ENCODE data around the gene KRT76.

The KRT76 gene

GRCh38 chr12:52813203-52813819 is 36.2 kb upstream of the KRT76 start:
- no peak for DNase-seq

DNA sequence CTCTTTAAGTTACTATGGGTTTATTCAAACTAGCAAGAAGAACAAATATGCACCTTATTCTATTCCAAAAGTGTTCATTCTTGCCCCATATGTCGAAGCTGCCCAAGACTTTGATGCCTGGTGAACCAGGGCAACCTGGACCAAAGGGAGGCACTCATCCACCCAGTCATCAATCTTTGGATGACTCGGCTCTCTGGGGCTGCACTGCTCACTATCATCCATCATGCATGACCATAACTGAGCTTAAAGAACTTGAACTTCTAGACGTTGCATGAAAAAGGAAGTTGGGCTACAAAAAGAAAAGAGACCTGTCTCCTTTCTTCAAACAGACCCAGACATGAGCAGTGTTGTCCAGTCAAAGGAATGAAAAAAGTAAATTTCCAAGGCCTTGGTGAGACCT is 35.6 kb upstream of the KRT76 start:
- no peak for DNase-seq

DNA sequence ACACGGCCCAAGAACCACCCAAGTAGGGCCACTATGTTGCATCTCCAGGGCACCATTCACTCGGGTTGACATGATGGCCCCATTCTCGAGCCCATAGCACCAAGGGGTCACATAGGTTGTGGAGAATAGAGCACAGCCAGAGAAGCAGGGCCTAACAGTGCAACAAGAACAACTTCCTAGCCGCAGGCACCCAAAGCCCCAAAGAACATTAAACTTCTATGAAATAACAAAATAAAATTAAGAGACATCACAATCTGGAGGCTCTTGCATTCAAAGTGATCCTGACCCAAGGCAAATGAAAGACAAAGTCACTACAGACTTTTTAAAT is 34.9 kb upstream of the KRT76 start:
- no peak for DNase-seq

DNA sequence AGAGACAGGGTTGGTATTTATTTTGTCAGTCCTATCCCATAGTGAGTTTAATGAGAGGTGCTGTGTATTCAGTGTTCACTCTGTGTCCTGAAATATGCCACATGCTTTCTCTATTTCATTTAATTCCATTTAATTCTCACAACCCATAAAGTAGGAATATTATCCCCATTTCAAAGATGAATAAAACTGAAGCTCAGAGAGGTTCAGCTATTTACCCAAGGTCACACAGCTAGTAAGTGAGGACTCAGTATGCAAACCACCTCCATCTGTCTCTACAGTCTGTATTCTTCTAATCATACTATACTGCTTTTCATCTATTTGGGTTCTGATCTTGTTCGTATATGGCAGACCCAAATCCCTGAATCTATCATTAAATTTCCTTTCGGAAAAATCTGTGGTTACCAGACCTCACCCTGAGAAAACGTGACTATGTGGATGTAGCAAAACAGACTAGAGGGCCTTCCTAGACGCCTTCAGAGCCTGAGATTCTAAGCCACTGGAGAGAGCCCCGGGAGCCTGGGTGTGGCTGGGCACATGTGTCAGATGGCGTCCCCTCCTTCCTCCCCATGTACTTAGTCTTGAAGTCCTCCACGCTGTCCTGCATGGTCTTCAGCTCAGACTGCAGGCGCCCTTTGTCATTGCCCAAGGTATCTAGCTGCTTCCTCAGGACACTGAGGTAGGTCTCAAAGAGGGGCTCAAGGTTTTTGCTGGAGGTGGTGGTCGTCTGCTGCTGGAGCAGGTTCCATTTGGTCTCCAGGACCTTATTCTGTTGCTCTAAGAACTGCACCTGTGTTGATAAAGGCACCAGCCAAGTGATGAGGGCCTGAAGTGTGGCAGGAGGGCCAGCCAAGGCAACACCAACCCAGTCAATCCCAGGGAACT is 34.3 kb upstream of the KRT76 start:
- DNase-seq, result no peak

DNA sequence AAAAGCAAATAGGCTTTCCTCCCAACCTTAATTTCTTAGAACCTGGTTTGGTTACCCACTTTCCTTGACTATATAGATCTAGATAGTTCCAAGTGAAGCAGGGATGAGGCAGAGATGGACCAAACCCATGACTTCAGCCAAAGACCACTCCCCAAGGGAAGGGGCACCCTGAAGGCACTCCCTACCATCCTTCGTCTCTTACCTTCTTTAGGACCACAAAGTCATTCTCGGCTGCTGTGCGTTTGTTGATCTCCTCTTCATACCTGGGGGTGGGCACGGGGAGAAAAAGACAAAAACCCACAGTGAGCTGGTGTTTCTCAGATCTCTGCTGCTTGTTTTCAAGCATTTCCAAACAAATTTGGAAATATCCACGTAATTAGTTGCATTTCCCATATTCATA is 33.4 kb upstream of the KRT76 start:
- DNase-seq, result no peak

- DNase-seq, result no peak
These were observed 32.0 kb upstream of the KRT76 start for GRCh38 chr12:52809166-52809565.

- no peak for DNase-seq
These were observed 31.5 kb upstream of the KRT76 start for GRCh38 chr12:52808573-52809160.

DNA sequence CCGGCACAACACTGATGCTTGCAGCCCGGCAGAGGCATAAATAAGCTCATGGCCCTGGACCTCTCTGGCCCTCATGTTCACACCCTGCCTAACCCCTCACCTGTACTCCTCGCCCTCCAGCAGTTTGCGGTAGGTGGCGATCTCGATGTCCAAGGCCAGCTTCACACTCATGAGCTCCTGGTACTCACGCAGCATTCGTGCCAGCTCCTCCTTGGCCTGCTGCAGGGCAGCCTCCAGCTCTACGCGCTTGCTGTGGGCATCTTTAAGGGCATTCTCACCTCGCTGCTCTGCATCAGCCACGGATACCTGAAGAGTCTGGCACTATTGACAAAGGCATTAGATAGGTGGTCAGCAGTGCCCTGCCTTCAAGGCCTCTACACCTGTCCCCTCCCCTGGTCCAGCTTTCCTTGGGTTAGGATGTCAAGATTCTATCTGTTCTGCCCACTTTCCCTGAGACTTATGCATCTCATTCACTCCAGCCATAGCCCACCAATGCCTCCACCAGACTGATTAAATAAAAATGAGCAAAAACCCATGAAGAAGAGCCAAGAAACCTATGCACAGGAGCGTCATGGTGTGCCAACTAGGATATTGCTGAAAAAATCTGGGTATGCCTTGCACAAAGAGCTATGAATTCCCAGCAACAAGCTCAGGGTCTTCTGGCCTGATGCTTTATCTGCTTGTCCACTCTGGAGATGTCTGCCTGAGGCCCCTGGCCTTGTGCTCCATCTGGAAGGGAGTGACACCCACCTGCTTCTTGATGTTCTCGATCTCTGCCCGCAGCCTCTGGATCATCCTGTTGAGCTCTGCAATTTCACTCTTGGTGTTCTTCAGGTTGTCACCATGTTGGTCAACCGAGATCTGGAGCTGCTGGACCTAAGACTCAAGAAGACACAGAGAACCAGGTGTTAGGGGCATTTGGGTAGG is 30.7 kb upstream of the KRT76 start:
- DNase-seq, result no peak

DNA sequence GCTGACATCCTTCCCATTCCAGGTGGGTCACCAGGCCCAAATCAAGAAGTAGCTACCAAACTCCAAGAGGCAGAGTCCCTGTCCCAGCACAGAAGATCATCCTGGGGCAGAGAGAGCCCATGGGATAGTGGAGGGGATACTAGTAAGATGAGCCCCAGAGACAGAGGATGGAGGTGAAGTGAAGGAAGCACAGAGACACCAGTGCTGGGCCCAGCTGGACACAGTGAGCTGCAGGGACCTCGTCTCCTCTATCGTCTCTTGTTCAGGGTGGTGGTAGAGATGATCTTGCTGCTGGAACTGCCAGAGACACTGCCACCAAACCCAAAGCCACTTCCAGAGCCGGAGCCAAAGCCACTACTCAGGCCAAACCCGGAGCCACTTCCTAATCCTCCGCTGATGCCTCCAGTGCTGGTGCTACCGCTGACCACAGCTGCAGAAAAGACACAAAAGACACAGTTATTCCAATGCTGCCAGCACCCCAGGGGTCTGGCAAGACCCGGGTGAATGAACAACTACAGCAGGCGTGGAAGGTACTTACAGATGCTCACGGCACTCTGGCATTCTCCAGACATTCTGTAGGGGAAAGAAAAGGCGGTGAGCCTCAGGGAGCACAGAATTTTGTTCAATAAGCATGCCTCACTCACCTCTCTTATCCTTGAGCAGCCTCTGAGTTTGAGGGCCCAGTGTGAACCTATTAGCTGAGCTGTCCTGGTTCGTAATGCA is 29.8 kb upstream of the KRT76 start:
- DNase-seq, result no peak

DNA sequence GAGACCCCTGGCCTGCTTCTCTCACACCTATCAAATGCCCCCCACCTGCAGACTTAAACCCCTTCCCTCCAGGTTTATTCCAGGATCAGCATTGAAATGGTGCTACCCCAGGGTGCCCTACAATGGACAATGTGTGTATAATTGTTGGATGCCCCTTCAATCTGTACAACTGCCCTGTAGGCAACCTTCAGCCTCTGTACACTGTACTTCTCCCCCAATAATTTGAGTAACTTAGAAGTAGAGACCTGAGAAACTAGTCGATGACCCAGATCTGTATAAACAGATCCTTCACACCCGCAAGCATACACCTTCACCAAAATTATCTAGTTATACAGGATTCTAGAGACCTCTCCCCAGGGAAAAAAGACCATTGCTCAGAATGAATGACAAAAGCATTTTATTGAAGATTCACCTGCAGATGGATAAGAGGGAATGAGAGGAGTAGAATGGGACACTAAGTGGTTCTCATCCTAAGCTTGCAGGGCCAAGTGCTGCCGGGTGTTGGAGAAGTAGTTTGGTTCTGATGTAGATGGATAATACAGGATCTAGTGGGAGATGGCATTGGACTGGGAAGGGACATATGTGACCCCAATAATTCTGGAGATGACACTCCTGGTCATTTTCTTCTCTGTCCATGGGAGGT is 29.1 kb upstream of the KRT76 start:
- no peak for DNase-seq

DNA sequence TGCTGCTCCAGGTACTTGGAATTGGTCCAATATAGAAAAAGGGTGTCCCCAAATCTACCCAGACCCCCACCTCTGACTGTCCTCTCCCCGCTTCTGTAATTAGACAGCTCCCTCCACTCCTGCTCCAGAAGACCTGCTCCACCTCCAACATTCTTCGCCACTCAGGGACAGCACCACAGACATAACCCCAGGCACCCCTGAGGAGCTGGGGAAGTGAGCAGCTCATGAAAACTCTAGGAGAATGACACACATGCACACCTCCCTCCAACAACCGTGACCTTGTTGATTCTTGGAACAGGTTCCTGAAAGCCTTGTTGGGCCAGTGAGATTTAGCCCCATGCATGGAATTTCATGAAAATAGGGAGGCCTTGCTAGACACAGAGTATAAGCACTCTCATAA is 28.6 kb upstream of the KRT76 start:
- no peak for DNase-seq

DNA sequence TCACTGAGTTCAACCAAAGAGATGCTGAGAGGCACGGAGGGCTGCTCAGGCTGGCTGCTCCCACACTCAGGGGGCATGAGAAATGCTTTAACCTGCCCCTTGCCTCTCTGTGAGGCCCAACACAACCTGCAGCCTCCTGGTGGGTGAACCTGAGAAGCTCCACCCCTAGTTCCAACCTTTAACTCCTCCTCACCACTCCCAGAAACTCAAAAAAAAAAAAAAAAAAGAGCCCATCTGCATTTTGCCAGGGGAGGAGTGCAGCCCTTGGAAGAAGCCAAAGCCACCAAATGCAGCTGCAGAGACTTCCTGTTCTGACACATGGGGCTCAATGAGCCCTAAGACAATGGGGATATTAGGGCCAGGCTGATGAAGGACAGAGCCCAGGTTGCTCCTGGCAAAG is 27.9 kb upstream of the KRT76 start:
- no peak for DNase-seq

DNA sequence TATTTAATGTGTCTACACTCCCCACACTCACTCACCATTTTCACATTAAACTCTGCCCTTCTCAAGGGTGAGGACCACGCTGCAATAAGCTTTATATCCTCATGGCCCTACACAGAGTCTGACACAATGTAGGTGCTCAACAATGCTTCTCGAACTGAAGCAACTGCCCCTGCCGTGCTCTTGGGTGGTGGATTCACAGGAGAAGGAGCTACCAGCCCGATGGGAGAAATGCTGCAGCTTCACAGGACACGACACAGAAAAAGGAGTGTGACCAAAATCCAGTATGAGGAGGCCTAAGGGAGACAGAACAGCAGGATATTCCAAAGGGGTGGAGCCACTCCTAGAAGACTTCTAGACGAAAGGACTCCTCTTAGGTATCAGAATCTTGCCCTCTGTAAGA is 25.3 kb upstream of the KRT76 start:
- DNase-seq, result no peak

GRCh38 chr12:52801773-52802172 is 24.6 kb upstream of the KRT76 start:
- no peak for DNase-seq

DNA sequence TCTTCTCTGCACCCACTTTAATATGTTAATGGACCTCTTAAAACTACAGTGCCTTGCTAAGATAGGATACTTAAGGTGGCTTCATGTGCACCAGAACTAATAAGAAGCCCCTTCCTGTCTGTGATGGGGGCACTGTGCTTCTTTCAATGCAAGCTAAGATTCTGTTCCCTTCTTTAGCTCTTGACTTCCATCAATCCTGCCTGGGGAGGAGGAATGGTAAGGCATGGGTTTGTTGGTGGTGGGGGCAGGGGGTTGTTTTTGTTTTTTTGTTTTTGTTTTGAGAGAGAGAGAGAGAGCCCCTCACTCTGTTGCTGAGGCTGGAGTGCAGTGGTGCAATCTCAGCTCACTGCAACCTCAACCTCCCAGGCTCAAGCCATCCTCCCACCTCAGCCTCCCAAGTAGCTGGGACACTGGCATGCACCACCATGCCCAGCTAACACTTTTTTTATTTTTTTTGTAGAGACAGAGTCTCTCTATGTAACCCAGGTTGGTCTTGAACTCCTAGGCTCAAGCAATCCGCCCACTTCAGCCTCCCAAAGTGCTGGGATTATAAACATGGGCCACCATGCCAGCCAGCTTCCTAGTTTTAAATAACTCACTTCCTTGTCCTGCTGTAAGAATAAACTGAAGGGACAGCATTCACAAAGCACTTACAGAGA is 23.2 kb upstream of the KRT76 start:
- DNase-seq, result no peak

DNA sequence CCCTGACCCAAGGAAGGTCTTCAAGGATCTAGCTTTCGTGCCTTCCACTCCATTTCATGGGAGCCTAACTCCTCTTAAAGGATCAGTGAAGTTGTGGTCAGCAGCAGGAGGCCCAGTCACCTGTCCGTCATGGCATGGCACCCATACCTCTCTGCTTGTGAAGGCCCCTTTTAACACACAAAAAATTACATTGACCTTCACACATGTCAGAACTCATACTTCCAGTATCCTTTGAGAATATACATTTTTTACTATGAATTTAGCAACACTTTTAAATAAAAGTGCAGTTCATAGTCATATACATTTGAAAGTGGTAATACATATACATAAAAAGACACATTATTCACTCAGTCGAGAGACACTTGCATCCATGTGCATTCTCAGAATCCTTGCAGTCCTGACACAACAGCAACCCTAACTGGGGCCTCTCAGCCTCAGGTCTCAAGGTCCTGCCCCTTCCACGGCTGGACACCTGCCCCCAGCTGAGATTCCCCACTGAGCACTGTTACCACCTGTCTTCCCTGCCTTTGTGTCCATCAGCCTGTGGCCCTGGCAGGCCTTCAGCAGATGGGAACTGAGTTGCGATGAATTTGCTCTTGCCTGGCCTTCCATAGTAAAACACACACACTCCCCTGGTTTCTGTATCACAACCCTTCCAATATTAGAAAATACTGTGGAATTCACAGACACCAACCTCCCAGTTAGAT is 22.5 kb upstream of the KRT76 start:
- no peak for DNase-seq

DNA sequence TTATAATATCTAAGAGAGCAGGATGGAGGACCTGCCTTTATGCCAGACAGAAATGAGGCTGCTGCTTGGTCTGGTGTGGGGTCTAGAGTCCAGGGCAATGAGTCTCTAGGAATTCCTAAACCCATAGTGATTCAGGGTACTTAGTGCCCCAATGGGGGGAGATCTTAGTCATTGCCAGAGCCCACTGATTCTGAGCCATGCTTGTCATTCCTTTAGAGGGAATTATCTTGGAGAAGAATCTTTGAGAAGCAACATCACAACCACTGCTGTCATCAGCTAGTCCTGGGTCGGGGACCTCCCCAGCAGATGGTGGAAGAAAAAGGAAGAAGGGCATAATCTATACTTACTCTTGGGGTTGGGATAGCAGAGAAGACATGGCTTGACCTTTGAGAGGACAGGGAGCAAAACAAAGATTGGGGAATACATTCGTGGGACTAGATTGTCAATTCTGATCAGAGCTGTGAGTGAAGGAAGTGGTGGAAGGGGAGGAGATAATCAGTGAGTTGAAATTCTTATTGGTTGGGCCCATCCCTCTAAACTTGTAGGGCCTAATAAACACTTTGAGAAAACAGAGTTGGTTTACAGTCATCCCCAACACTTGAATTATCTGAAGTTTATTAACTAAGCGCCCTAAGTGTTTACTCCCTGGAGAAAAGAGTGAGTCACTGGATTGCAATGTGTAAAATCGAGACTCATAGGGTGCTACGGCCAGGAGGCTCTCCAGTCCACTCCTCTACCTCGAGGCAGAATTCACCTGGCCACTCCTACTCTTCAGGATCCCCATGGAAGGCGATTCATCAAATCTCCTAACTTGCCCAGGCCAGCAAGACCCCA is 21.7 kb upstream of the KRT76 start:
- DNase-seq, result no peak

DNA sequence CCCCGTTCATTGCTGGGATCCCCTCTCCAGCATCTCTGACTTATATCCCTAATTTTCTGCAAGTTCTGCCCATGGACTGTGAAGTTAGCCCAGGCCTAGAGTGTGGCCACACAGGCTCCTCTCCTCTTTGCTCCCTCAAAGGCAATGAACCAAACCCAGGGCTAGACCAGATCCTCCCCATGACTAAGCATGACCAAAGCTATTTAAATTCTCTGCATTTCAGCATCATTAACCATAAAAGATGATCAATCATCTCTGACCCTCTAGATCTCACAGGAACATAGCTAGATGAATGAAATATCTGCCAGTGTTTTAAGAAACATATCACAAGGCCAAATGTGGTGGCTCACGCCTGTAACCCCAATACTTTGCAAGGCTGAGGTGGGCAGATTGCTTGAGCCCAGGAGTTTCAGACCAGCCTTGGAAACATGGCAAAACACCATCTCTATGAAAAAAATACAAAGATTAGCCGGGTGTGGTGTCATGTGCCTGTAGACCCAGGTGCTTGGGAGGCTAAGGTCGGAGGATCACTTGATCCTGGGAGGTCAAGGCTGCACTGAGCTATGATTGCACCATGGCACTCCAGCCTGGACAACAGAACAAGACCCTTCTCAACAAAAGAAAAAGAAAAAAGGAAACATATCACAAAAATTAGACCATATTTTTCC is 21.0 kb upstream of the KRT76 start:
- DNase-seq, result no peak

DNA sequence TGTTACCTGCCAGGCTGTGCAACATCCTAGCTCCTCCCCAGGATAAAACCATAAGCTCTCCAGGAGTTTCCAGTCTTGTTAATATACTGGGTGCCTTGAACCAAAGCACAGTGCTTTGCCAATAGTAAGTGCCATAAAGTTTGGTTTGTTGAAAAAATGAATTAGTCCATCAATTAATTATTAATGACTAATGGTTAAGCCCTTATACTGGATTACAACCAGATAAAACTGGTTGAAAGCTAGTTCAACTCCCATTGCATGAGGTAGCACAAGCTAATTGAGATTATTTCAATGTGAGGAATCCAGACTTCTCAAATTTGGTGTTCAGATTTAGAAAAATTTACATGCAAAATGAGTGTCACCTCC is 20.4 kb upstream of the KRT76 start:
- DNase-seq, result no peak
